ENCODE results near the gene IL31RA.

GRCh38 chr5:55853041-55853670 lies 2.0 kb downstream of the IL31RA start:
- no peak for TF ChIP-seq EP300 (IDR thresholded peaks at IDR 0.05)
- TF ChIP-seq CTCF (IDR thresholded peaks at IDR 0.05), result no peak
- no peak for TF ChIP-seq POLR2A (IDR thresholded peaks at IDR 0.05)
- TF ChIP-seq POLR2AphosphoS5 (IDR thresholded peaks at IDR 0.05), result no peak

Data from suprapubic skin (tissue), 4 donors.